ENCODE measurements around the gene CPN1. TPM values are rescaled to one million over a fixed set of nuclear protein-coding genes. Genes with fewer than 3 reads are reported as not detected.

Gene CPN1
- total and polyA plus RNA-seq, 10 of the 15 experiments (the other 5 are each of a cell fraction or from before 2014, with no cell fraction given), result 0.03 to 0.10 TPM; not detected in 8

- BruUV-seq (replicated peaks), result no TSS peak
- Histone ChIP-seq H3K36me3 (ENCODE audit: control insufficient read depth in 2 of 2, insufficient read depth in 2 of 2, low read length in 1 of 2) (no peaks in the 10 kb centered on the region), H3K4me2 (ENCODE audit: control insufficient read depth, insufficient read depth) (no peak overlapping the region), H3K79me2 (ENCODE audit: control insufficient read depth, insufficient read depth, low read length) (no peaks in the 10 kb centered on the region), H3K9me3 (replicated peaks; ENCODE audit: control insufficient read depth, insufficient read depth, low read length) (no peaks in the 10 kb centered on the region), H3K27me3 (replicated peaks in 1 of 2; ENCODE audit: control insufficient read depth in 2 of 2, insufficient read depth in 2 of 2, low read length in 1 of 2) (no peaks in the 10 kb centered on the region), H4K20me1 (ENCODE audit: control insufficient read depth, insufficient read depth) (no peaks in the 10 kb centered on the region), H3K27ac (ENCODE audit: control insufficient read depth, insufficient read depth) (no peak overlapping the region), H3K4me3 (no peak overlapping the region), H3K4me1 (ENCODE audit: control insufficient read depth, insufficient read depth, low read length) (no peaks in the 10 kb centered on the region), H3K9ac (ENCODE audit: control insufficient read depth, insufficient read depth, low read length) (no peak overlapping the region), H2AFZ (ENCODE audit: control insufficient read depth, low read depth, low read length) (no peak overlapping the region)
- ChIA-PET SMC1A (ENCODE audit: uncharacterized antibody, unreplicated experiment) (no interaction called here), POLR2A (interaction anchor here (0.6 kb wide), 1 partner anchor 47 kb away, joined by 3 read pairs; no protein-coding TSS in a partner anchor), RAD21 (ENCODE audit: unreplicated experiment) (interaction anchor here (0.7 kb wide), 1 partner anchor 44 kb away, joined by 5 read pairs; no protein-coding TSS in a partner anchor), CTCF (interaction anchor here (0.8 kb wide), 1 partner anchor 120 kb away, joined by 3 read pairs; no protein-coding TSS in a partner anchor)
- intact Hi-C loops (cut with micrococcal nuclease; ENCODE audit: unreplicated experiment), result no loop called here
- in situ Hi-C loops (cut with MboI), result no loop called here
- FAIRE-seq, result no peak
- no peak for DNase-seq (ENCODE audit: low read depth, low spot score)
- TF ChIP-seq GABPA (IDR thresholded peaks at IDR 0.05; ENCODE audit: low read depth), result no peak
- TF ChIP-seq, protein P1, sequence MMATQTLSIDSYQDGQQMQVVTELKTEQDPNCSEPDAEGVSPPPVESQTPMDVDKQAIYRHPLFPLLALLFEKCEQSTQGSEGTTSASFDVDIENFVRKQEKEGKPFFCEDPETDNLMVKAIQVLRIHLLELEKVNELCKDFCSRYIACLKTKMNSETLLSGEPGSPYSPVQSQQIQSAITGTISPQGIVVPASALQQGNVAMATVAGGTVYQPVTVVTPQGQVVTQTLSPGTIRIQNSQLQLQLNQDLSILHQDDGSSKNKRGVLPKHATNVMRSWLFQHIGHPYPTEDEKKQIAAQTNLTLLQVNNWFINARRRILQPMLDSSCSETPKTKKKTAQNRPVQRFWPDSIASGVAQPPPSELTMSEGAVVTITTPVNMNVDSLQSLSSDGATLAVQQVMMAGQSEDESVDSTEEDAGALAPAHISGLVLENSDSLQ (IDR thresholded peaks at IDR 0.05), result no peak
- no peak for TF ChIP-seq SUPT20H (IDR thresholded peaks at IDR 0.05; ENCODE audit: borderline replicate concordance, control insufficient read depth, low read depth, low read length)
- TF ChIP-seq BACH1 (IDR thresholded peaks at IDR 0.05; ENCODE audit: borderline replicate concordance), result no peak
- no peak for TF ChIP-seq RUNX3 (IDR thresholded peaks at IDR 0.05; ENCODE audit: low read length)
- no peak for TF ChIP-seq SPI1 (IDR thresholded peaks at IDR 0.05; ENCODE audit: borderline replicate concordance, insufficient read depth, low read depth, low read length)
- TF ChIP-seq ZNF687 (IDR thresholded peaks at IDR 0.05), result no peak
- TF ChIP-seq CREM (IDR thresholded peaks at IDR 0.05; ENCODE audit: low read depth), result no peak
- TF ChIP-seq KDM1A (IDR thresholded peaks at IDR 0.05; ENCODE audit: borderline replicate concordance), result no peak
- no peak for TF ChIP-seq STAT1 (conservative IDR thresholded peaks at IDR 0.05)
- TF ChIP-seq ETV6 (conservative IDR thresholded peaks at IDR 0.05 in 1 of 2, IDR thresholded peaks at IDR 0.05 in 1 of 2; ENCODE audit: borderline replicate concordance in 1 of 2, low read depth in 1 of 2), result no peak
- TF ChIP-seq, protein P2, sequence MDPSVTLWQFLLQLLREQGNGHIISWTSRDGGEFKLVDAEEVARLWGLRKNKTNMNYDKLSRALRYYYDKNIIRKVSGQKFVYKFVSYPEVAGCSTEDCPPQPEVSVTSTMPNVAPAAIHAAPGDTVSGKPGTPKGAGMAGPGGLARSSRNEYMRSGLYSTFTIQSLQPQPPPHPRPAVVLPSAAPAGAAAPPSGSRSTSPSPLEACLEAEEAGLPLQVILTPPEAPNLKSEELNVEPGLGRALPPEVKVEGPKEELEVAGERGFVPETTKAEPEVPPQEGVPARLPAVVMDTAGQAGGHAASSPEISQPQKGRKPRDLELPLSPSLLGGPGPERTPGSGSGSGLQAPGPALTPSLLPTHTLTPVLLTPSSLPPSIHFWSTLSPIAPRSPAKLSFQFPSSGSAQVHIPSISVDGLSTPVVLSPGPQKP (IDR thresholded peaks at IDR 0.05; ENCODE audit: low read depth, low read length), result no peak
- 64% methylated on average over 2 of the region's 2 CpGs for WGBS (ENCODE audit: insufficient coverage, insufficient replicate concordance, low lambda C conversion rate, missing lambda C conversion rate)
- ATAC-seq, result no peak
Measured at GRCh38 chr10:100120550-100120949, 38.9 kb upstream of the CPN1 start.

All from GM12878 (cell line).